Type B pancreatic cell (in vitro differentiated cells): ENCODE measurements around the gene RPL7L1. TPM values are rescaled to one million over a fixed set of nuclear protein-coding genes. Genes with fewer than 3 reads are reported as not detected.

Experiments used
- DNase-seq: peaks from one replicate; pipeline ENCODE4 v3.0.0; 2021; ENCODE audit warnings: mixed read lengths; ENCODE audit not compliant: unreplicated experiment; ENCODE audit errors: extremely low spot score
- H3K27ac Mint-ChIP-seq: 2 replicates; pipeline ENCODE4 v1.8.0; 2021; ENCODE audit warnings: mild to moderate bottlenecking, mixed read lengths
- H3K27me3 Mint-ChIP-seq: 2 replicates; pipeline ENCODE4 v1.8.0; 2021; ENCODE audit warnings: mixed read lengths
- H3K36me3 Mint-ChIP-seq: 2 replicates; pipeline ENCODE4 v1.8.0; 2021; ENCODE audit warnings: mixed read lengths
- H3K4me1 Mint-ChIP-seq: one replicate; pipeline ENCODE4 v1.8.0; 2021; ENCODE audit warnings: mixed read lengths; ENCODE audit not compliant: unreplicated experiment
- H3K4me3 Mint-ChIP-seq: 2 replicates; pipeline ENCODE4 v1.8.0; 2021; ENCODE audit warnings: mild to moderate bottlenecking, mixed read lengths
- H3K9me3 Mint-ChIP-seq: 2 replicates; pipeline ENCODE4 v1.8.0; 2021; ENCODE audit warnings: mixed read lengths
- CTCF ChIP-seq: fragments of 200-600 bp; sonication (generic); conservative IDR thresholded peaks from 2 replicates; pipeline ENCODE4 v1.5.0; 2021; ENCODE audit warnings: antibody characterized with exemption, mild to moderate bottlenecking
- total RNA-seq: library from RNA; stranded (reverse); gene quantifications from 2 replicates; pipeline ENCODE4 v1.2.1, GENCODE V29; 2021; ENCODE audit warnings: low replicate concordance

Gene RPL7L1
- total RNA-seq, 1 donor from 2014 or later: 101 TPM

GRCh38 chr6:42916288-42916687, 36.9 kb downstream of the RPL7L1 start:
- no peak for DNase-seq
- no peak overlapping the region for H3K27ac Mint-ChIP-seq
- H3K36me3 Mint-ChIP-seq: no peaks in the 10 kb centered on the region
- peaks cover 4% of the 10 kb centered on the region for H3K27me3 Mint-ChIP-seq
- H3K9me3 Mint-ChIP-seq: no peaks in the 10 kb centered on the region
- peaks cover 1% of the 10 kb centered on the region for H3K4me1 Mint-ChIP-seq
- TF ChIP-seq CTCF: no peak
- no peak overlapping the region for H3K4me3 Mint-ChIP-seq

- no peaks in the 10 kb centered on the region for H3K36me3 Mint-ChIP-seq
Observed at GRCh38 chr6:42921801-42922200, 42.4 kb downstream of the RPL7L1 start.

GRCh38 chr6:42923666-42924065, 44.2 kb downstream of the RPL7L1 start:
- no peaks in the 10 kb centered on the region for H3K9me3 Mint-ChIP-seq
- H3K36me3 Mint-ChIP-seq: no peaks in the 10 kb centered on the region
- peaks cover 6% of the 10 kb centered on the region for H3K27me3 Mint-ChIP-seq
- peaks cover 8% of the 10 kb centered on the region for H3K4me1 Mint-ChIP-seq
- no peak overlapping the region for H3K27ac Mint-ChIP-seq
- H3K4me3 Mint-ChIP-seq: no peak overlapping the region
- no peak for TF ChIP-seq CTCF
- no peak for DNase-seq

More at GRCh38 chr6:42921801-42922200, 42.4 kb downstream of the RPL7L1 start:
- DNase-seq: no peak
- H3K4me1 Mint-ChIP-seq: peaks cover 4% of the 10 kb centered on the region
- H3K27ac Mint-ChIP-seq: no peak overlapping the region
- no peaks in the 10 kb centered on the region for H3K9me3 Mint-ChIP-seq
- H3K4me3 Mint-ChIP-seq: no peak overlapping the region
- TF ChIP-seq CTCF: no peak
- H3K27me3 Mint-ChIP-seq: peaks cover 6% of the 10 kb centered on the region

GRCh38 chr6:42925248-42925857, 45.9 kb downstream of the RPL7L1 start:
- H3K27ac Mint-ChIP-seq: no peak overlapping the region

GRCh38 chr6:42928986-42929820, 49.8 kb downstream of the RPL7L1 start, which contains the start of gene CNPY3:
Gene CNPY3 (plus strand): TSS chr6:42929480. CDS start chr6:42929571, 91 bp downstream.
- peak within 1 kb of the TSS; percentile 99 for H3K4me3 Mint-ChIP-seq
- peak; percentile 94 for DNase-seq

More at GRCh38 chr6:42925248-42925857, 45.9 kb downstream of the RPL7L1 start:
- Mint-ChIP-seq H3K4me3 (no peak overlapping the region), H3K36me3 (no peaks in the 10 kb centered on the region), H3K4me1 (peaks cover 13% of the 10 kb centered on the region), H3K27me3 (peaks cover 6% of the 10 kb centered on the region), H3K9me3 (no peaks in the 10 kb centered on the region)
- TF ChIP-seq CTCF: no peak
- DNase-seq: no peak

More at GRCh38 chr6:42928986-42929820, 49.8 kb downstream of the RPL7L1 start, which contains the start of gene CNPY3:
- no peak for TF ChIP-seq CTCF
- H3K4me1 Mint-ChIP-seq: peaks cover 23% of the 10 kb centered on the region
- H3K9me3 Mint-ChIP-seq: no peaks in the 10 kb centered on the region
- H3K27ac Mint-ChIP-seq: peak within 1 kb of the TSS; percentile 99
- H3K36me3 Mint-ChIP-seq: peaks cover 8% of the 10 kb centered on the region
- no peaks in the 10 kb centered on the region for H3K27me3 Mint-ChIP-seq
